Thymus (tissue), 11 donors: ENCODE data around the gene EPYC. TPM values are rescaled to one million over a fixed set of nuclear protein-coding genes. Genes with fewer than 3 reads are reported as not detected.
A peak's percentile ranks its signal among the peaks of the same experiment; 100 is the strongest.

Source experiments
- DNase-seq, 9 donors: peaks; one replicate each; pipeline ENCODE4 v3.0.0-alpha.2; 2013; ENCODE audit warnings: low spot score in 9 of 9, low read depth in 6 of 9, missing footprints in 1 of 9
- H3K27ac ChIP-seq, 2 donors: one replicate each; pipeline ENCODE4 v1.5.1; 2013; ENCODE audit warnings: control low read depth in 1 of 2, low read depth in 1 of 2, low read length in 1 of 2, mild to moderate bottlenecking in 1 of 2, moderate library complexity in 1 of 2
- H3K27me3 ChIP-seq, 2 donors: one replicate each; pipeline ENCODE4 v1.5.1; 2013; ENCODE audit warnings: low read length in 1 of 2; ENCODE audit not compliant: control insufficient read depth in 2 of 2, insufficient read depth in 1 of 2
- H3K36me3 ChIP-seq, 2 donors: one replicate each; pipeline ENCODE4 v1.5.1; 2013; ENCODE audit warnings: low read length in 1 of 2, mild to moderate bottlenecking in 1 of 2, moderate library complexity in 1 of 2; ENCODE audit not compliant: control insufficient read depth in 2 of 2, insufficient read depth in 2 of 2
- H3K4me1 ChIP-seq, 2 donors: one replicate each; pipeline ENCODE4 v1.5.1; 2013; ENCODE audit warnings: low read length in 2 of 2; ENCODE audit not compliant: control insufficient read depth in 2 of 2, insufficient read depth in 2 of 2
- H3K4me3 ChIP-seq, 2 donors: one replicate each; pipeline ENCODE4 v1.5.1; 2013; ENCODE audit warnings: low read length in 2 of 2, control low read depth in 1 of 2, mild to moderate bottlenecking in 1 of 2
- H3K9me3 ChIP-seq, 2 donors: one replicate each; pipeline ENCODE4 v1.5.1; 2013; ENCODE audit warnings: low read length in 1 of 2, mild to moderate bottlenecking in 1 of 2; ENCODE audit not compliant: control insufficient read depth in 2 of 2, insufficient read depth in 1 of 2
- WGBS: extraction: QIAGEN DNeasy Blood & Tissue Kit; methylation state at CpG from one replicate; pipeline ENCODE4 v1.1.7; 2013; 5-methylcytosine and 5-hydroxymethylcytosine counted together
- polyA plus RNA-seq: library from polyadenylated mRNA; stranded (reverse); fragments of 200-250 nt; gene quantifications from one replicate; pipeline ENCODE4 v1.2.3, GENCODE V29; 2013
- total RNA-seq: library from RNA; stranded (reverse); fragments of 120-200 nt; gene quantifications from one replicate; pipeline ENCODE4 v1.2.4, GENCODE V29; 2013
- donor health status: healthy.

Gene EPYC
- total and polyA plus RNA-seq, 2 donors, result 0.14 to 0.25 TPM

GRCh38 chr12:91023326-91024004, 18.7 kb upstream of the EPYC start:
- no peaks in the 10 kb centered on the region for H3K4me1 ChIP-seq
- 92% methylated on average over 1 of the region's 1 CpG for WGBS
- H3K27ac ChIP-seq, result no peak overlapping the region
- no peaks in the 10 kb centered on the region for H3K36me3 ChIP-seq
- no peaks in the 10 kb centered on the region for H3K9me3 ChIP-seq
- no peaks in the 10 kb centered on the region for H3K27me3 ChIP-seq
- no peak overlapping the region for H3K4me3 ChIP-seq
- no peak for DNase-seq

- 96% methylated on average over 2 of the region's 2 CpGs for WGBS
- Histone ChIP-seq H3K4me1 (no peaks in the 10 kb centered on the region), H3K4me3 (no peak overlapping the region)
These were observed 16.3 kb upstream of the EPYC start for GRCh38 chr12:91021076-91021475.

GRCh38 chr12:91019455-91019854, 14.7 kb upstream of the EPYC start:
- no peak overlapping the region for H3K4me3 ChIP-seq
- H3K4me1 ChIP-seq, result no peaks in the 10 kb centered on the region
- no peaks in the 10 kb centered on the region for H3K36me3 ChIP-seq
- no peak overlapping the region for H3K27ac ChIP-seq
- H3K27me3 ChIP-seq, result no peaks in the 10 kb centered on the region
- H3K9me3 ChIP-seq, result no peaks in the 10 kb centered on the region
- 95% methylated on average over 4 of the region's 4 CpGs for WGBS
- DNase-seq, result no peak

More at GRCh38 chr12:91021076-91021475, 16.3 kb upstream of the EPYC start:
- Histone ChIP-seq H3K9me3 (no peaks in the 10 kb centered on the region), H3K27me3 (no peaks in the 10 kb centered on the region), H3K36me3 (no peaks in the 10 kb centered on the region), H3K27ac (no peak overlapping the region)
- DNase-seq, result no peak

GRCh38 chr12:91017511-91018263, 12.9 kb upstream of the EPYC start:
- DNase-seq, result no peak
- Histone ChIP-seq H3K4me1 (no peaks in the 10 kb centered on the region), H3K27me3 (no peaks in the 10 kb centered on the region), H3K4me3 (no peak overlapping the region), H3K36me3 (no peaks in the 10 kb centered on the region), H3K9me3 (no peaks in the 10 kb centered on the region), H3K27ac (no peak overlapping the region)
- WGBS, result 70% methylated on average over 5 of the region's 5 CpGs

- Histone ChIP-seq H3K9me3 (no peaks in the 10 kb centered on the region), H3K27me3 (no peaks in the 10 kb centered on the region), H3K36me3 (no peaks in the 10 kb centered on the region), H3K4me1 (no peaks in the 10 kb centered on the region), H3K4me3 (no peak overlapping the region), H3K27ac (no peak overlapping the region)
- WGBS, result 93% methylated on average over 1 of the region's 1 CpG
- no peak for DNase-seq
These were observed 12.3 kb upstream of the EPYC start for GRCh38 chr12:91017043-91017442.

GRCh38 chr12:91009319-91009950, 4.7 kb upstream of the EPYC start:
- no peaks in the 10 kb centered on the region for H3K4me1 ChIP-seq
- H3K27me3 ChIP-seq, result no peaks in the 10 kb centered on the region
- WGBS, result 88% methylated on average over 1 of the region's 1 CpG
- H3K36me3 ChIP-seq, result no peaks in the 10 kb centered on the region
- no peak for DNase-seq
- no peak overlapping the region for H3K4me3 ChIP-seq
- no peaks in the 10 kb centered on the region for H3K9me3 ChIP-seq
- H3K27ac ChIP-seq, result no peak overlapping the region

- no peaks in the 10 kb centered on the region for H3K27me3 ChIP-seq
- no peaks in the 10 kb centered on the region for H3K36me3 ChIP-seq
- DNase-seq, result peak in 1 of 9 donors; percentile 2
- 64% methylated on average over 2 of the region's 2 CpGs for WGBS
- H3K4me3 ChIP-seq, result no peak overlapping the region
- no peaks in the 10 kb centered on the region for H3K4me1 ChIP-seq
- H3K9me3 ChIP-seq, result no peaks in the 10 kb centered on the region
- no peak overlapping the region for H3K27ac ChIP-seq
These were observed 2.9 kb upstream of the EPYC start for GRCh38 chr12:91007531-91008290.

- no peaks in the 10 kb centered on the region for H3K4me1 ChIP-seq
- no peak overlapping the region for H3K4me3 ChIP-seq
- no peaks in the 10 kb centered on the region for H3K27me3 ChIP-seq
- DNase-seq, result no peak
- no peaks in the 10 kb centered on the region for H3K9me3 ChIP-seq
- H3K36me3 ChIP-seq, result no peaks in the 10 kb centered on the region
- H3K27ac ChIP-seq, result no peak overlapping the region
These were observed 1.0 kb downstream of the EPYC start for GRCh38 chr12:91003737-91004136.

GRCh38 chr12:91001306-91001705, 3.5 kb downstream of the EPYC start:
- no peak for DNase-seq
- WGBS, result 88% methylated on average over 1 of the region's 1 CpG

More at GRCh38 chr12:91001306-91001705, 3.5 kb downstream of the EPYC start:
- Histone ChIP-seq H3K4me1 (no peaks in the 10 kb centered on the region), H3K27ac (no peak overlapping the region), H3K27me3 (no peaks in the 10 kb centered on the region), H3K36me3 (no peaks in the 10 kb centered on the region), H3K9me3 (no peaks in the 10 kb centered on the region), H3K4me3 (no peak overlapping the region)
